ENCODE results near the gene SH3BP2.

SH3BP2 gene

DNA sequence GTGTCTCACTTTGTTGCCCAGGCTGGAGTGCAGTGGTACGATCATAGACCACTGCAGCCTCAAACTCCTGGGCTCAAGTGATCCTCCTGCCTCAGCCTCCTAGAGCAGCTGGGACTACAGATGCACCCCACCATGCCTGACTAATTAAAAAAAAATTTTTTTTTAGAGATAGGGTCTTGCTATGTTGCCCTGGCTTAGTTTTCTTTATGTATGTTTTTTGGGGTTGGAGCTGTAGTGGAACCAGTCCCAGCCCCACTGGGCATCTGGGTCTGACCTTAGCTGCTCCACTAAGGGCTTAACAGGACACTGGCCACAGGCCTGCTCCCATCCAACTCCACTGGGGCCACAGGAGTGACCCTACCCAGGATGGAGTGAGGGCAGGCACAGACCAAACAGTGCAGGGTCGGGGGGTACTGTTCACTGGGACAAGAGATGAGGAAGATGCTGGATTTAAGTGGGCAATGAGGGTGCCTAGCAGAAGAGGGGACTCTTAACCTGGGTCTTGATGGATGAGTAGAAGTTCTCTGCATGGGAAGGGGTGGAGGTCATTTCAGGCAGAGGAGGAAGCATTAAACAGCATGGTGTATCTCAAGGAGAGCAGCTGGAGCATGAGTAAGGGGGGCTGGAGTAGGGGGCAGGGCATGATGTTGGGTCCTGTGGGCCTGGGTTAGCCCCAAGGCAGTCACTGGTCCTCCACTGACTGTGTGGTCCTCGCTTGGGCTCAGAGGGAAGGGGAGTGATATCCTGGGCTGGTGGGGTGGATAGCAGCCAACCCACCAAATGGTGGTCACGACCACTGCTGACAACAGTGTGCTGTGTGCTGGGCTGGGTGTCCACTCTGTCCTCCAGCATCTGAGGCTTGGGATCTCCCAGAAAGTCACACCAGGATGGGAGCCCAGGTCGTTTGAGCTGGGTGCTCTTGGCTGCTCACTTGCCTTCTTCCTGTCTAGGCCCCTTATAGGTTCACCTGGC lies 26.6 kb downstream of the SH3BP2 start:
- H3K27me3 Mint-ChIP-seq, result no peaks in the 10 kb centered on the region
- H3K9me3 Mint-ChIP-seq, result no peaks in the 10 kb centered on the region
- ATAC-seq (replicated peaks), result no peak
- peak overlapping the region; percentile 88 to 92 for H3K27ac Mint-ChIP-seq
- peaks cover 46 to 49% of the 10 kb centered on the region in 2 donors for H3K4me1 Mint-ChIP-seq (ENCODE audit: low read depth in 2 of 2)
- peaks cover 46% of the 10 kb centered on the region for H3K36me3 Mint-ChIP-seq (ENCODE audit: insufficient read depth)
- H3K4me3 Mint-ChIP-seq, result peak overlapping the region; percentile 60 to 73
- no peak for DNase-seq

DNA sequence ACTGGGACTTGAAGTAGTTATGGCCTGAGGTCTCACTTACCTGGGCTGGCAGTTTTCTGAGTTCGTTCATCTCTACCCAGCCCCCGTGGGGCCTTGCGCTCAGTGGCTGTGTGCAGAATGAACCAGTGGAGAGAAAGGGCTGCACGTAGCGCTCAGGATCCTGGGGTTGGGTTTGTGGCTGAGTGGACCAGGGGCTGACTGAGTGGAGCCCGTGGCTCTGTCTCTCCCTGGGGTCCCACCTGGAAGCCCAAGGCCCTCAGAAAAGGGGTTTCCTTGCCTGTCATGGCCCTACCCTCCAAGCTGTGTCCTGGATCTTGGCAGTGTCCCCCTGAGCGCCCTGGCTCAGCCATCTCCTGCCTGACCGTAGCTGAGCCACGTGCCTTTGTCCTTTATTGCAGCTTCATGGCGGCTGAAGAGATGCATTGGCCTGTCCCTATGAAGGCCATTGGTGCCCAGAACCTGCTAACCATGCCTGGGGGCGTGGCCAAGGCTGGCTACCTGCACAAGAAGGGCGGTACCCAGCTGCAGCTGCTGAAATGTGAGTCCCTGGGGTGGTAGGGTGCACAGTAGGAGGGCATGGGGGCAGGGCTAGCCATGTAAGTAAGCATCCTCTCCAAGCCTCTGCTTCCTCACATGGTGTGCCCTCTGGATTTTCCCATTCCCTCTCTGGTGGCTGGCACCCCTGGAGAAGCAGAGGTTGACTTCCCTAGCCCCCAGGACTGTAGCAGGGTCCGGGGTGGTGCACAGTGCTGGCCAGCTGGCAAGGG lies 27.5 kb downstream of the SH3BP2 start:
- no peak for ATAC-seq (replicated peaks)
- H3K27me3 Mint-ChIP-seq, result no peaks in the 10 kb centered on the region
- peaks cover 37 to 40% of the 10 kb centered on the region in 2 donors for H3K4me1 Mint-ChIP-seq (ENCODE audit: low read depth in 2 of 2)
- DNase-seq, result no peak
- H3K36me3 Mint-ChIP-seq (ENCODE audit: insufficient read depth), result peaks cover 44% of the 10 kb centered on the region
- H3K9me3 Mint-ChIP-seq, result no peaks in the 10 kb centered on the region
- peak overlapping the region; percentile 88 to 92 for H3K27ac Mint-ChIP-seq
- H3K4me3 Mint-ChIP-seq, result peak overlapping the region in 1 of 2 donors; percentile 73

DNA sequence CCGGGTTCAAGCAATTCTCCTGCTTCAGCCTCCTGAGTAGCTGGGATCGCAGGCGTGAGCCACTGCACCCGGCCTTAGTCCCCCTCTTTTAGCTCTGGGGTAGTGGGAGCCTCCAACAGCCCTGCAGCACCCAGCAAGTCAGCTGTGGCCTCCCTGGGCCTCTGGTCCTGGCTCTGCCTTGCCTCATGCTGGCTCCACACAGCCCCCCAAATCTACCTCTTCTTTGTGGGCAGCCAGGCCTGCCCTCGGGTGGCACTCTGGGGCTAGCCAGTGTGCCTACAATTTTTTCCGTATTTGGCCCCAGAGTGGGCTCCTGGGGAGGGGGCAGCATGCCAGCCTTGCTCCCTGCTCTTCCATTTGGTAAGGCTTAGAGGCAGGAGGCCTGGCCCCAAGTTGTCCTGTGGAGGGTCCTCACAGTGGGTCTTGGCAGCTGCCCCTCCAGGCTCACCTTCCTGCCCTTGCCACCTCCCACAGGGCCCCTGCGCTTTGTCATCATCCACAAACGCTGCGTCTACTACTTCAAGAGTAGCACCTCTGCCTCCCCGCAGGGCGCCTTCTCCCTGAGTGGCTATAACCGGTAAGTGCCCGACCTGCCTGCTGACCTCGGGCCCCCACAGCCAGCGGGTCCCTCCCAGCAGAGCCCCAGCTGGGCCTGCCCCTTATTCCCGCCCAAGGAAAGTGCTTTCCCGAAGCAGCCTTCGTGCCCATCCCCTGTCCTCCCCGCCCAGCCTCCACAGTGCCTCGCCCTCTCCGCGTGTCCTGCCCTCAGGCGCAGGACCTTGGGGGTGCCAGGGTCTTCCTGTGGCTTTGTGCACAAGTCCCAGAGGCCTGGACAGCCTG lies 29.8 kb downstream of the SH3BP2 start:
- no peak for DNase-seq
- Mint-ChIP-seq H3K4me3 (no peak overlapping the region), H3K9me3 (no peaks in the 10 kb centered on the region), H3K4me1 (ENCODE audit: low read depth in 2 of 2) (peaks cover 26% of the 10 kb centered on the region in 2 donors), H3K27ac (peak overlapping the region; percentile 75 to 90), H3K36me3 (ENCODE audit: insufficient read depth) (peaks cover 46% of the 10 kb centered on the region), H3K27me3 (no peaks in the 10 kb centered on the region)
- no peak for ATAC-seq (replicated peaks)

DNA sequence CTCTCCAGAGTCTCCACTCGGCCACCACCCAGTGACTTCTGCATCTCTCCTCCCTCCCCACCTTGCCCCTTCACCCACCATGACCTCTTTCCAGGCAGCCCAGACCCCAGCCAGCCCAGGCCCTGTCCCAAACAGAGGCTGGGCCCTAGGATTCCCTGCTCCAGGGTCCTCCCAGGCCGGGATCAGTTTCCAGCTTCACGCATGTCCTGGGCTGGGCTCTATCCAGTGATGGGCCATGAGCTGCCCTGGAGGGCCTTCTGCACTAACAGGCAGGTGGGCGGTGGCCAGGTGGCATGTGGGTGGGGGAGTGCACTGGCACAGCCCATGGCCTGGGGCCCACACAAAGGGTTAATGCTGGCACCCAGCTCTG lies 30.4 kb downstream of the SH3BP2 start:
- DNase-seq (no peak), ATAC-seq (replicated peaks) (no peak)
- no peaks in the 10 kb centered on the region for H3K9me3 Mint-ChIP-seq
- H3K36me3 Mint-ChIP-seq (ENCODE audit: insufficient read depth), result peaks cover 48% of the 10 kb centered on the region
- H3K27ac Mint-ChIP-seq, result peak overlapping the region; percentile 75 to 90
- no peaks in the 10 kb centered on the region for H3K27me3 Mint-ChIP-seq
- H3K4me1 Mint-ChIP-seq (ENCODE audit: low read depth in 2 of 2), result peaks cover 26% of the 10 kb centered on the region in 2 donors
- H3K4me3 Mint-ChIP-seq, result no peak overlapping the region

DNA sequence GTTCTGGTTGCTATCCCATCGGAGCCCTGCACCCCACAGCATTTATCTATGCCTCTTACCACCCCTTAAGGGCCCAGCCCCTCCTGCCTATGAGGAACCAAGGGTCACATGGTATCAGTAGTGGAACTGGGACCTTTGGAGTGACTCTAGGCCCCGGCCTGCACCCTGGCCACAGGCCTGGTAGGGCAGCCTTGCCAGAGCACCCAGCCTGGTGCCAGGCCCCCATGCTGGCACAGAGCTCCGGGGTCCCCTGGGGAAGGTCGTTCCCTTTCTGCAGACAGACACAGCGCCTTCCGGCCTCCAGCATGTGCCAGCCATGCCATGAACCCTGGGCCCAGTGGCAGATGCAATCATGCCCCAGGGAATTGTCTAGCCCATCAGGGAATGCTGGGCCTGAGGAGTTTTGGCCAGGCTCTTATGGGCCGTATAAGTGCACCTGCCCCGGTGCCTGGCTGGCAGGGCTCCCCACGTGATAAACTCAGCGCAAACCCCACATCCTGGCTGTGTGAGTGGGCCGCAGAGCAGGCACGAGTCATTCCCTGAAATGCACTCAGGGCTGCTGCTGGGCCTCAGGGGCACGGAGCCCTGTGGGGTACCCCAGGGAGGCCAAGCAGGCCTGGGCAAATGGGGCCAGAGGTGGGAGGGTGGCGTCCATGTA lies 30.9 kb downstream of the SH3BP2 start:
- no peak for DNase-seq
- no peak overlapping the region for H3K4me3 Mint-ChIP-seq
- peak overlapping the region; percentile 75 to 90 for H3K27ac Mint-ChIP-seq
- H3K4me1 Mint-ChIP-seq (ENCODE audit: low read depth in 2 of 2), result peaks cover 29 to 31% of the 10 kb centered on the region in 2 donors
- ATAC-seq (replicated peaks), result no peak
- H3K9me3 Mint-ChIP-seq, result no peaks in the 10 kb centered on the region
- no peaks in the 10 kb centered on the region for H3K27me3 Mint-ChIP-seq
- H3K36me3 Mint-ChIP-seq (ENCODE audit: insufficient read depth), result peaks cover 48% of the 10 kb centered on the region

DNA sequence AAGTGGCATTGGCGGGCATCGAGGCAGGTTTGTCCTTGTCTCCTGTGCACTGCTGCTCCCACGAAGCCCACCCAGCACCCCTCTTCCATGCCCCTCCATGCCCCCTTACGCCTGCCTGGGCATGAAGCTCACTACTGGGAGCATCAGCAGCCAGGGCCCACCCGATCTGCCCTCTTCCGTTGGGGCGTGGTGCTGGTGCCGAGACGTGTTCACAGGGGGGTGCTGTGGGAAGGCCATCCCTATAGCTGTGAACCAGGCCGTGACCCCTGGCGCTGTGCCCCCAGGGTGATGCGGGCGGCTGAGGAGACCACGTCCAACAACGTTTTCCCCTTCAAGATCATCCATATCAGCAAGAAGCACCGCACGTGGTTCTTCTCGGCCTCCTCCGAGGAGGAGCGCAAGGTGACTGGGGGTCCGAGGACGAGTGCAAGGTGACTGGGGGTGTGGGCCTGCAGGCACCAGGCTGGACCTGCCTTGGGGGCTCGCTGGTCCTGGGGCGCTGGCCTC lies 31.5 kb downstream of the SH3BP2 start:
- H3K36me3 Mint-ChIP-seq (ENCODE audit: insufficient read depth), result peaks cover 45% of the 10 kb centered on the region
- peak overlapping the region; percentile 49 to 90 for H3K27ac Mint-ChIP-seq
- no peak for DNase-seq
- H3K4me3 Mint-ChIP-seq, result no peak overlapping the region
- H3K4me1 Mint-ChIP-seq (ENCODE audit: low read depth in 2 of 2), result peaks cover 28 to 32% of the 10 kb centered on the region in 2 donors
- no peak for ATAC-seq (replicated peaks)
- no peaks in the 10 kb centered on the region for H3K9me3 Mint-ChIP-seq
- no peaks in the 10 kb centered on the region for H3K27me3 Mint-ChIP-seq

DNA sequence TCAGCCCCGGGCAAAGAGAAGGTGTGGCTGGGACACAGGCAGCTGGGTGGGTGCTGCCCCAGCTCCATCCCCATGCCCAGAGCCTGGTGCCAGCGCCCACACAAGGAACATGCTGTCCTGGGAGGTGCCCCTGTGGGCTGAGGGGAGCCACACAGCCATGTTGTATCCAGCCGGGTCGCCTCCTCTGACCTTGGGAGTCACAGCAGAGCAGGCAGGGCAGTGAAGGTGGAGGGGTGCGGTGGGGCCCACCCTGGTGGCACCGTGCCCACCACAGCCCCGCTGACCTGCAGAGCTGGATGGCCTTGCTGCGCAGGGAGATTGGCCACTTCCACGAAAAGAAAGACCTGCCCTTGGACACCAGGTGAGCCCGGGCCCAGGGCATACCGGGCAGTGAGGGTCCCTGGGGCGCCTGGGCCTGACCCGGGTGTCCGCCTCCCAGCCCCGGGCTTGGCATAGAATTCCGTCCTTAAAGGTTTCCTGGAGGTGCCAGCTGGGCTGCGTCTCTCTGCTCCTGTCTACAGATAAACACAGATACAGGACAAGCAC lies 32.0 kb downstream of the SH3BP2 start:
- Mint-ChIP-seq H3K9me3 (no peaks in the 10 kb centered on the region), H3K36me3 (ENCODE audit: insufficient read depth) (peaks cover 51% of the 10 kb centered on the region), H3K4me3 (no peak overlapping the region), H3K27ac (peak overlapping the region in 1 of 2 donors; percentile 49), H3K4me1 (ENCODE audit: low read depth in 2 of 2) (peaks cover 23 to 27% of the 10 kb centered on the region in 2 donors), H3K27me3 (no peaks in the 10 kb centered on the region)
- no peak for DNase-seq
- ATAC-seq (replicated peaks), result no peak

DNA sequence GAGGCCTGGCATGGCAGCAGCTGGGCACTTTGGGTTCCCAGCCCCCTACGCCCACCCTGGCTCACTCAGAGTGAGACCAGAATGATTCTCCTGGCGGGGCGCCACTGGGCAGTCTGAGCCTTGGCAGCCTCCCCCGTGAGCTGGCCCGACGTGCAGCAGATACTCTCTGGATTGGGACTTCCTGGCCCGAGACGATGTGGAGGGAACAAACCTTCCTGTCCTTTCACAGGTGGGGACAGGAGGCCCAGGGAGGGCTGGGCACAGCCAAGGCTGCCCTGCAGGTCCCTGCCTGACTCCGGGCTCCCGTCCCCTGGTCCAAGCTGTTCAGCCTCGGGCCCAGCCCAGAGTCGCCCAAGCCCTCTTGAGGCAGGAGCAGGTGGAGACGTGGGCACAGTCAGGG lies 32.9 kb downstream of the SH3BP2 start:
- Mint-ChIP-seq H3K27me3 (no peaks in the 10 kb centered on the region), H3K36me3 (ENCODE audit: insufficient read depth) (peaks cover 52% of the 10 kb centered on the region), H3K4me1 (ENCODE audit: low read depth in 2 of 2) (peaks cover 17 to 19% of the 10 kb centered on the region in 2 donors), H3K4me3 (no peak overlapping the region), H3K9me3 (no peaks in the 10 kb centered on the region), H3K27ac (peak overlapping the region; percentile 27 to 29)
- DNase-seq, result no peak
- ATAC-seq (replicated peaks), result no peak

DNA sequence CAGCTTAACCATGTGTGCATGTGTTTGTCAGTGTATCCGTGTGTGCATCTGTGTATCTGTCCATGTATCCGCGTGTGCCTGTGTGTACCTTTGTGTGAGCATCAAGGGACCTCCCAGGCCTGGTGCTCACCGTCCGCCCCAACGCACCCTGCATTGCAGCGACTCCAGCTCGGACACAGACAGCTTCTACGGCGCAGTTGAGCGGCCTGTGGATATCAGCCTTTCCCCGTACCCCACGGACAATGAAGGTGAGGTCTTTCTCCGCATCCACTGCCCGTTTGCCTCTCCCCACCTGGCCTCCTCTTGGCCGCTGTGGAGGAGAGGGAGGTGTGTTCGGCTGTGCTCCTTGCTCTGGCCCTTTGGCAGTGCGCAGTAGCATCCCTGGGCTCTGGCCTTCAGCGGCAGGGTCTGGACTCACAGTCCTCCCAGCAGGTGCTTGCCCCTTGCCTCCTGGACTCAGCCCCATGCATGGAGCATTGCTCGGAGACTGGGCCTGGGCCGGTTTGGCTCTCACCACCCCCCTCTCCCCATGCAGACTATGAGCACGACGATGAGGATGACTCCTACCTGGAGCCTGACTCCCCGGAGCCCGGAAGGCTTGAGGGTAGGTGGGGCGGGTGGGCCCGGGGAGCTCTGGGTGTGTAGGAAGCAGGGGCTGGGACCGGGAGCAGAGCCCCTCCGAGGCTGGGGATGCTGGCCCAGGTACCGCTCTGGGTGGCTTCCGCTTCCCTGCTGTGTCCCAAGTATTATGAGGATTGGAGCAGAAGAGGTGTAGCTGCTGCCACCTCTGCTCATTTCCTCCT lies 34.4 kb downstream of the SH3BP2 start:
- no peaks in the 10 kb centered on the region for H3K27me3 Mint-ChIP-seq
- ATAC-seq (replicated peaks) (no peak), DNase-seq (no peak)
- no peak overlapping the region for H3K27ac Mint-ChIP-seq
- peaks cover 17 to 19% of the 10 kb centered on the region in 2 donors for H3K4me1 Mint-ChIP-seq (ENCODE audit: low read depth in 2 of 2)
- peaks cover 45% of the 10 kb centered on the region for H3K36me3 Mint-ChIP-seq (ENCODE audit: insufficient read depth)
- no peaks in the 10 kb centered on the region for H3K9me3 Mint-ChIP-seq
- H3K4me3 Mint-ChIP-seq, result no peak overlapping the region

DNA sequence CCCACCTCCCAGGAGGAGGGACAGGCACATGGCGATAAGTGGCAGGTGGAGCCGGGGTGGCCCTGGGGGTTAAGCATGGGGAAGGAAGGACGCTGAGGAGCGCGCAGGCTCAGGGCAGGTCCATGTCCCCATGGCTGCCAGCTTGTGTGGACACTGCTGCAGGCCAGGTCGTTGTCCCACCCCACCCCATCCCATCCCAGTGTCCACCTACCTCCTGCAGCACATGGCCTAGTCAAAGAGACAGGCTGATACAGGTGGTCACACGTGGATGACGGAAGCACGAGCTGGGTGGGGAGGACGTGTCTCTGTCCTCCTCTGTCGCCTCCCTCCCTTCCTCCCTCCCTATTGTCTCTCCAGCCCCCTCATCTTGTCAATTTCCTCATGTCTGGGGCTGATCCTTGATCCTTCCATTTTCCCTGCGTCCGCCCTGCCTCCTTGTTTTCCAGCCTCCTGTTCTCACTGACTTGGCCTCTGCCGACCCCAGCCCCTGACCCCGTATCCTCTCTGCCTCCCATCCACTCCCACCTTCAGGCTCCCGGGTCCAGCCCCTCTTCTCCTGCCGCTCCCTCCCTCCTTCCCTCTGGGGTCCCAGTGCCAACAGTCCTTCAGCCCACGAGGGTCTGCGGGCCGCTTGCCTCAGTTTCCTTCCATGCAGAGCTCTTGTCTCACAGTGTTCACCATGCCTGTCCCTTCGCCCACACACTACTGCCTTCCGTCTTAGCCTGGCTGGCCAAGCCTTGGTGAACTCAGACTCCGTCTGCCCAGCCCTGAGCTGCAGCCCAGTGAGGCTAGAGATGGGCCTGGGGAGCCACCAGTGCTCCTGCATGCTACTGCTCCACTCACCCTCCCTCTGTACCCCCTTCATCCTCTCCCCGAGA lies 35.2 kb downstream of the SH3BP2 start:
- H3K36me3 Mint-ChIP-seq (ENCODE audit: insufficient read depth), result peaks cover 45% of the 10 kb centered on the region
- ATAC-seq (replicated peaks), result no peak
- no peaks in the 10 kb centered on the region for H3K9me3 Mint-ChIP-seq
- H3K4me3 Mint-ChIP-seq, result no peak overlapping the region
- no peaks in the 10 kb centered on the region for H3K27me3 Mint-ChIP-seq
- DNase-seq, result no peak
- peaks cover 15 to 17% of the 10 kb centered on the region in 2 donors for H3K4me1 Mint-ChIP-seq (ENCODE audit: low read depth in 2 of 2)
- H3K27ac Mint-ChIP-seq, result peak overlapping the region; percentile 53 to 63

DNA sequence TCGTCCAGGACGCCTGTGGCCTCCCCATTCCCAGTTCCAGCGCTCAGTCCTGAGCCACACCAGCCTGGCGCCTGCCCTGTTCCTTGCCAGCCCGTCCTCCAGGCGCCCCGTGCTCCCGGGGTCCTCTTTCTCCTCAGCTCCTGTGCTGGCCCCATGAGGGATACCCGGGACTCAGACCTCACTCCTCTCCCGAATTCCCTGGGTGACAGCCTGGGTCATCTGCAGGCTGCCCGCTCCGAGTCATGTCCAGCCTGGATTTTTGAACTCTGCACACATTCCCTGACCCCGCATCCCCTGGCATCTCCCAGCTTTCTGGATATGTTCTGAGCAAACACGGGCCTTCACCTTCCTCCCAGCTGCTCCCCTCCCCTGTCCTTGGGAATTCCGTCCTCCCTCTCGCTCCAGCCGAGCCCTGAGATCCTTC lies 35.9 kb downstream of the SH3BP2 start:
- H3K4me1 Mint-ChIP-seq (ENCODE audit: low read depth in 2 of 2), result peaks cover 15% of the 10 kb centered on the region in 2 donors
- H3K36me3 Mint-ChIP-seq (ENCODE audit: insufficient read depth), result peaks cover 42% of the 10 kb centered on the region
- peak overlapping the region; percentile 53 to 63 for H3K27ac Mint-ChIP-seq

More for the DNA sequence above, 35.9 kb downstream of the SH3BP2 start:
- no peak for DNase-seq
- no peaks in the 10 kb centered on the region for H3K27me3 Mint-ChIP-seq
- ATAC-seq (replicated peaks), result no peak
- no peaks in the 10 kb centered on the region for H3K9me3 Mint-ChIP-seq
- H3K4me3 Mint-ChIP-seq, result no peak overlapping the region

Measured in effector memory CD8-positive, alpha-beta T cell (primary cell).